Uterus (tissue), 4 donors: ENCODE results near the gene NR2F6. TPM values are rescaled to one million over a fixed set of nuclear protein-coding genes. Genes with fewer than 3 reads are reported as not detected.

Experiments
- DNase-seq, 2 donors: peaks; one replicate each; pipeline ENCODE4 v3.0.0-alpha.2; 2019 to 2020
- H3K27ac ChIP-seq, 2 donors: fragments of 200-600 bp; sonication (generic); 1 replicate in 1 of 2; 2 replicates in 1 of 2; pipeline ENCODE4 v1.5.1; 2016 to 2018
- H3K27me3 ChIP-seq, 2 donors: fragments of 200-600 bp; sonication (generic); one replicate each; pipeline ENCODE4 v1.5.1; 2018 to 2019; ENCODE audit warnings: control low read depth in 1 of 2
- H3K36me3 ChIP-seq, 2 donors: fragments of 200-600 bp; sonication (generic); one replicate each; pipeline ENCODE4 v1.5.1; 2019; ENCODE audit warnings: control low read depth in 1 of 2
- H3K4me1 ChIP-seq, 2 donors: fragments of 200-600 bp; sonication (generic); one replicate each; pipeline ENCODE4 v1.5.1; 2018 to 2019; ENCODE audit warnings: control low read depth in 1 of 2
- H3K4me3 ChIP-seq, 2 donors: fragments of 200-600 bp; sonication (generic); 1 replicate in 1 of 2; 2 replicates in 1 of 2; pipeline ENCODE4 v1.5.1; 2018 to 2019; ENCODE audit warnings: mild to moderate bottlenecking in 1 of 2
- H3K9me3 ChIP-seq, 2 donors: fragments of 200-600 bp; sonication (generic); one replicate each; pipeline ENCODE4 v1.5.1; 2019; ENCODE audit warnings: control low read depth in 1 of 2
- POLR2A ChIP-seq, 2 donors: fragments of 450-650 bp; IDR thresholded peaks; one replicate each; pipeline ENCODE4 v1.6.1; 2016; ENCODE audit warnings: antibody characterized with exemption in 2 of 2, mild to moderate bottlenecking in 1 of 2, moderate library complexity in 1 of 2
- intact Hi-C: fragments of 100-400 bp; cut with DNase I; formaldehyde crosslinking; loops from one replicate; pipeline ENCODE4 v1.15.1; 2023; ENCODE audit warnings: low total_unique reads
- total RNA-seq, 4 donors: library from RNA; depleted of rRNA in 3 of 4; stranded (reverse); fragments of >200 nt in 3 of 4; gene quantifications; one replicate each; pipeline versions ENCODE4 v1.1.0 to v1.2.4, GENCODE V29; 2014 to 2023
- TF ChIP-seq, protein P1 (sequence below), 4 experiments: fragments of 200-600 bp in 2 of 4; fragments of 450-650 bp in 2 of 4; sonication (generic) in 2 of 4; IDR thresholded peaks; one replicate each; pipeline ENCODE4 v1.5.1; 2016 to 2019; ENCODE audit warnings: antibody characterized with exemption in 4 of 4, mild to moderate bottlenecking in 2 of 4, moderate library complexity in 1 of 4
- donor health status: DM: yes; HTN: yes; CAD: no.

NR2F6 gene
- total RNA-seq = 10 to 100 TPM; 14.3 to 45.0 (median 36.0) TPM

GRCh38 chr19:17245535-17245984 is at the start of gene NR2F6:
Gene NR2F6 (minus strand): TSS chr19:17245919. CDS start chr19:17245220, 699 bp downstream.
- intact Hi-C loops = no loop called here
- peaks cover 0 to 13% of the 10 kb centered on the region in 2 donors for H3K4me1 ChIP-seq
- no peaks in the 10 kb centered on the region for H3K36me3 ChIP-seq
- H3K27ac ChIP-seq = peak within 1 kb of the TSS; percentile 87 to 90
- no peaks in the 10 kb centered on the region for H3K27me3 ChIP-seq
- peak in 1 of 2 donors; percentile 37 for DNase-seq
- H3K9me3 ChIP-seq = no peaks in the 10 kb centered on the region
- H3K4me3 ChIP-seq = peak within 1 kb of the TSS; percentile 56 to 60
- TF ChIP-seq POLR2A (IDR thresholded peaks at IDR 0.05) = peak; percentile 50 to 55
- TF ChIP-seq, protein P1, sequence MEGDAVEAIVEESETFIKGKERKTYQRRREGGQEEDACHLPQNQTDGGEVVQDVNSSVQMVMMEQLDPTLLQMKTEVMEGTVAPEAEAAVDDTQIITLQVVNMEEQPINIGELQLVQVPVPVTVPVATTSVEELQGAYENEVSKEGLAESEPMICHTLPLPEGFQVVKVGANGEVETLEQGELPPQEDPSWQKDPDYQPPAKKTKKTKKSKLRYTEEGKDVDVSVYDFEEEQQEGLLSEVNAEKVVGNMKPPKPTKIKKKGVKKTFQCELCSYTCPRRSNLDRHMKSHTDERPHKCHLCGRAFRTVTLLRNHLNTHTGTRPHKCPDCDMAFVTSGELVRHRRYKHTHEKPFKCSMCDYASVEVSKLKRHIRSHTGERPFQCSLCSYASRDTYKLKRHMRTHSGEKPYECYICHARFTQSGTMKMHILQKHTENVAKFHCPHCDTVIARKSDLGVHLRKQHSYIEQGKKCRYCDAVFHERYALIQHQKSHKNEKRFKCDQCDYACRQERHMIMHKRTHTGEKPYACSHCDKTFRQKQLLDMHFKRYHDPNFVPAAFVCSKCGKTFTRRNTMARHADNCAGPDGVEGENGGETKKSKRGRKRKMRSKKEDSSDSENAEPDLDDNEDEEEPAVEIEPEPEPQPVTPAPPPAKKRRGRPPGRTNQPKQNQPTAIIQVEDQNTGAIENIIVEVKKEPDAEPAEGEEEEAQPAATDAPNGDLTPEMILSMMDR (IDR thresholded peaks at IDR 0.05) = peak in 1 of 4 experiments; percentile 13

DNA sequence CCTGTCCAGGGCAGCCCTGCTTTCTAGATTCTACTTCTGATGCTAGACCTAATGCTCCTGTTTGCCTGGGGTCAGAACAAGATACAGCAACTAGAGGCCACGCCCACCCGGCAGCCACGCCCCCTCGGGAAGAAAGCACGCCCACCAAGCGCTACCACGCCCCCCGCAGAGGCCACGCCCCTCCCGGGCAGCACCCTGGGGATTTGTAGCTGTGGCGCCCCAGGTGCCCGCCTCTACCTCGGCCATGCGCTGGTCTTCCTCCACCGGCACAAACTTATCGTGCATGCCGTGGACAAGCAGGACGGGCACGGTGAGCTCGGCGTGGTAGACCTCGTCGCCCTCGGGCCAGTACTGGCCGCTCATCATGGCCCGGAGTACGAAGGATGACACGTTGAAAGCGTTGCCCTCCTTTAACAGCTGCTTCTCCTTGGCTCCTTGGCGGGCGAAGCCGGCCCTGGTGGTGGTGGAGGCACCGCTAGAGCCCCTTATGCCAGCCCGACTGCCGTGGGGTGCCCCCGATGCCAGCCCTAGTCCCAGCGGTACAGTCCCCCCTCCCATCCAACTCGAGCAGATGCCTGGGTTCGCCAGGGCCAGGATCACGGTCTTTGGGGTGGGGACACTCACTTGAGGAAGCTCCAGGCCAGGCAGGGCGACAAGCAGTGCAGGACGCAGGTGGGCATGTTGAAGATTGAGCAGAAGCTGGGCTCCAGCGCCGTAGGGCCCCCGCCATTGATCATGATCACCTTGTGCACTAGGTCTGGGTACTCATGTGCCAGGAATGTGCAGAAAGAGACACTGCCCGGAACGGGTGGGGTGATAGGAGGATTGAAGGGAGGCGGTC is 48.6 kb upstream of the NR2F6 start:
- DNase-seq = no peak
- Histone ChIP-seq H3K27ac (no peak overlapping the region), H3K27me3 (no peaks in the 10 kb centered on the region), H3K9me3 (no peaks in the 10 kb centered on the region), H3K4me1 (no peaks in the 10 kb centered on the region), H3K4me3 (no peak overlapping the region), H3K36me3 (no peaks in the 10 kb centered on the region)
- intact Hi-C loops = no loop called here
- TF ChIP-seq, protein P1 (IDR thresholded peaks at IDR 0.05) = no peak
- no peak for TF ChIP-seq POLR2A (IDR thresholded peaks at IDR 0.05)

DNA sequence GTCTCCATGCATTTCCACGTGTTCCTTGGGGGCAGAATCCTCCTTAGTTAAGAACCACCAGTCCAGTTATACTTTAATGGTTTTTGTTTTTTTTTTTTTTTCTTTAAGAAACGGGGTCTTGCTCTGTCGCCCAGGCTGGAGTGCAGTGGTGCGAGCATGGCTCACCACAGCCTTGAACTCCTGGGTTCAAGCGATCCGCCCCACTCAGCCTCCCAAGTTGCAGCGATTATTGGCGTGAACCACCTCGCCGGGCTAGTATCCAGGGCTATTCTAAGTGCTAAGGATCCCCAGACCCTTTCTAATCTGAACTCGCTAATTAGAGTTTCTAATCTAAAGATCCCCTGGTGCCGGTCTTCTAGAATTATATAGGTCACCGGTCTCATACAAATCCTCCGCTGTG is 47.9 kb upstream of the NR2F6 start:
- Histone ChIP-seq H3K4me1 (no peaks in the 10 kb centered on the region), H3K4me3 (no peak overlapping the region), H3K36me3 (no peaks in the 10 kb centered on the region), H3K27me3 (no peaks in the 10 kb centered on the region), H3K9me3 (no peaks in the 10 kb centered on the region), H3K27ac (no peak overlapping the region)
- no peak for TF ChIP-seq POLR2A (IDR thresholded peaks at IDR 0.05)
- TF ChIP-seq, protein P1 (IDR thresholded peaks at IDR 0.05) = no peak
- intact Hi-C loops = no loop called here
- DNase-seq = no peak

DNA sequence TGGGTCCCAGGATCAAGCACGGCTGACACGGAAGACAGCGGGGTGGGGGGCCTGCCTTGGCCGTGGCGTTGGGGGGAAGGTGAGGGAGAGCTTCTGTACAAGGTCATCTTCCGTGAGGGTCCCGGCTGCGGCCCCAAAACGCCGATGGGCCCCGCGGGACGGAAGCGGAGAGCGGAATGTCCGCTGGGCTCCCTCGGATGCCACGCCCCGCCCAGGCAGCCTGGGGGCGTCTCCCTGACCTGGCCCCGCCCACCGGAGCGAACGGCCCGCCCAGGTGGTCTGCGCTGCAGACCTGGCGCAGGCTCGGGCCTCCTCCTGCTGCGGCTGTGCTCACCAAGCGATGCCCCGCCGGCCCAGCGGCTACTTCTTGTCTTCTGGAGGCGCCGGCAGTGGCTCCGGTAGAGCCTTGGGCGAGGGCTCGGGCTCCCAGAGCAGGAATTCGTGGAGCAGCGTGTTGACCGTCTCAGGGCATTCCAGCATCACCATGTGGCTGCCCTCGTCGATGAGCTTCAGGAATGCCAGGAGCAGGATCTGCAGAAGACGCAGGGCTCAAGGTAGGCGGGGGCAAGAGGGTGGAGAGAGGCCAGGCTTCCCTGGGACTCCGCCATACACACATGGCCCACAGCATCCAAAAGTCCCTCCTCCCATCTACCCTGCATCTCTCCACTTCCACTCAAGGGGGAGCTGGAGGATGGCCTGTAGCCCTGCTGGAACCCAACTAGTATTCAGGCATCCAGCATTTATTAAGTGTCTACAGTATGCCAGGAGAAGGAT is 46.8 kb upstream of the NR2F6 start:
- H3K4me1 ChIP-seq = no peaks in the 10 kb centered on the region
- intact Hi-C loops = no loop called here
- peak overlapping the region; percentile 35 to 39 for H3K4me3 ChIP-seq
- no peaks in the 10 kb centered on the region for H3K27me3 ChIP-seq
- DNase-seq = peak; percentile 66 to 73
- TF ChIP-seq, protein P1 (IDR thresholded peaks at IDR 0.05) = peak; percentile 47 to 79 (median 66)
- TF ChIP-seq POLR2A (IDR thresholded peaks at IDR 0.05) = no peak
- H3K27ac ChIP-seq = peak overlapping the region; percentile 43 to 76
- no peaks in the 10 kb centered on the region for H3K36me3 ChIP-seq
- H3K9me3 ChIP-seq = no peaks in the 10 kb centered on the region

DNA sequence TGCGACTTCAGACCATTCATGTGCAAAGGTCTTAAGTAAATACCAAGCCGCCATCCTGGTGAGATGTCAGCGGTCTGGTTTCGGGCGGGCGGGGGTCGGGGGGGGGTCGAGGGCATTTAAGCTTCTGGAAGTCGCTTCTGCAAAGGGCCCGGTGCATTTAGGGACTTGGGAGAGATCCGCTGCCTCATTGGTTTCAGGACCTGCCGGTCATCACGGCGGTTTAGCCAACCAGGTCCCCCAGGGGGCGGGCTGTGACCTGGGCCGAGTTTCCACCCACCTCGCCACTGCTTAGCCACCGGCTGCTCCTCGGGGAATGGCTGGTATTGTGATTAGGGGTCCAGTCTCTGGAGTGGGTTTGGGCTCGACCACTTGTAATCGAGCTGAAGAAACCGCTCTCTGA is 43.8 kb upstream of the NR2F6 start:
- Histone ChIP-seq H3K27me3 (no peaks in the 10 kb centered on the region), H3K27ac (no peak overlapping the region), H3K36me3 (no peaks in the 10 kb centered on the region), H3K9me3 (no peaks in the 10 kb centered on the region), H3K4me1 (no peaks in the 10 kb centered on the region), H3K4me3 (no peak overlapping the region)
- peak; percentile 57 to 65 for DNase-seq
- TF ChIP-seq, protein P1 (IDR thresholded peaks at IDR 0.05) = no peak
- TF ChIP-seq POLR2A (IDR thresholded peaks at IDR 0.05) = no peak
- intact Hi-C loops = no loop called here
